BLaER1 treated with 17β-estradiol and CSF1 and Interleukin-3, amounts not matched to agents 10 nM and 100 nM (cell line): Measurements from ENCODE around the gene PPM1E.

Source experiments
- H3K27ac ChIP-seq, 11 experiments: shearing (Covaris generic); formaldehyde crosslinking; 2 replicates each; pipeline ENCODE4 v1.8.1; 2022
- H3K27me3 ChIP-seq, 11 experiments: shearing (Covaris generic); formaldehyde crosslinking; 2 replicates each; pipeline ENCODE4 v1.8.1; 2022
- H3K36me3 ChIP-seq, 11 experiments: shearing (Covaris generic); formaldehyde crosslinking; 2 replicates each; pipeline ENCODE4 v1.8.1; 2022
- H3K4me1 ChIP-seq, 10 experiments: shearing (Covaris generic); formaldehyde crosslinking; 2 replicates each; pipeline ENCODE4 v1.8.1; 2022
- H3K4me2 ChIP-seq, 11 experiments: shearing (Covaris generic); formaldehyde crosslinking; 2 replicates each; pipeline ENCODE4 v1.8.1; 2022
- H3K4me3 ChIP-seq, 10 experiments: shearing (Covaris generic); formaldehyde crosslinking; 2 replicates each; pipeline ENCODE4 v1.8.1; 2022
- H3K9ac ChIP-seq, 11 experiments: shearing (Covaris generic); formaldehyde crosslinking; 2 replicates each; pipeline ENCODE4 v1.8.1; 2022
- H3K9me3 ChIP-seq, 11 experiments: shearing (Covaris generic); formaldehyde crosslinking; replicated peaks in 1 of 11; 2 replicates each; pipeline ENCODE4 v1.8.1; 2022
- H4K20me1 ChIP-seq, 11 experiments: shearing (Covaris generic); formaldehyde crosslinking; 2 replicates each; pipeline ENCODE4 v1.8.1; 2022
- Cebpa-rat ChIP-seq, 11 experiments: shearing (Covaris generic); IDR thresholded peaks; 2 replicates each; pipeline ENCODE4 v1.8.1; 2022

PPM1E gene

DNA sequence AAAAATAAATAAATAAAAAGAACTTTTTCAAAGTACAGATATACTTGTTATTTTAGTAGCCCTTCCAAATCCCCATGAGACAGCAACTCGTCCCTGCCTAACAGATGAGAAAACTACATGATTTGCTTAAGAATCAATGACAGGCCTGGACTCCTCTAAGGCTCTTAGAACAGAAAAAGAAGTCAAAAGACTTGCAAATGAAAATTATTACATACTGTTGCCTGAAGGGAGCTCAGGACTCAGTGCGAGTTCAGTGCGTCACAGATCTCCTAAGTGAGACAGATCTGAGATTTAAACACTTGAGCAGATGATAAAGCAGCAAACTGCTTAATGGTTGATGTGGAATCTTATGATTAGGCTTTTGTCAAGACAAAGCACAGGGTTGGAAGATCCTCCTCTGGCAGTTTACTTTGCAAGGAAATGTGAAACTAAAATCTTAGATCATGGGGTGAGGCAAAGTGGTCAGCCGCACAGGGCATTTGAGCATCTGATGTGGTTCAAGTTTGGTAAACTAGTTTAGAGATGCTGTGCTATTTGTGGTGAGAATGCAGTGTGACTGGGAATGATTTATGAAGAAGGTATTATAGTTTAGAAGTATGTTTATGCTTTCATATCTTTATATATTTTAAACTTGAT lies 212.9 kb downstream of the PPM1E start:
- 0 out of 22 replicates have a peak, but pooled peaks cover 0 to 4% (median 0%) of the 10 kb centered on the region in 11 experiments for H3K36me3 ChIP-seq
- H4K20me1 ChIP-seq = no peaks in the 10 kb centered on the region
- no peak for TF ChIP-seq Cebpa-rat (IDR thresholded peaks at IDR 0.05)
- H3K4me2 ChIP-seq = peak overlapping the region; percentile 35 to 69 (median 56); a peak in 21 of 22 replicates
- peak overlapping the region in 3 of 11 experiments; percentile 12 to 31 (median 20); a peak in 2 of 22 replicates for H3K9ac ChIP-seq
- no peaks in the 10 kb centered on the region for H3K9me3 ChIP-seq
- H3K4me3 ChIP-seq = no peak overlapping the region
- H3K27ac ChIP-seq = no peak overlapping the region; a peak in 1 of 22 replicates
- H3K27me3 ChIP-seq = no peaks in the 10 kb centered on the region
- H3K4me1 ChIP-seq = peaks cover 11 to 18% (median 16%) of the 10 kb centered on the region in 10 experiments

DNA sequence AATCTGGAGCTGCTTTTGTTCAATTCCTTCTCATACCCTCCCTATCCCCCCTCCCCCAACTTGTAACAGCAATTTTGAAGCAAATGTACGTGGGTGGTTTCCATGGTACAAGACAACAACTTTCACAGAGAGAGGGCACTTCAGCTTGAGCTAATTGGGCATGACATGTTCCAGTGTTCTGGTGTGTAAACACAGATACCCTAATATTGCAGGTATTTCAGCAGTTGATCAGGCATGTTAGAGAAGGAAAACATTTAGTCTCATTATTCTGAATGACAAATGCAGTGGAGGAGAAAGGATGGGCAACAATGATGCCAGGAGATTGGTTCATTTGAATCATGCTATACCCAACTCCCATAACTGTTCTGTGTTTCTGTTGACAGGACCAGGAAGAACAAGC lies 213.5 kb downstream of the PPM1E start:
- Histone ChIP-seq H3K4me2 (peak overlapping the region; percentile 35 to 69 (median 56); a peak in 20 of 22 replicates), H3K27me3 (no peaks in the 10 kb centered on the region), H3K4me3 (no peak overlapping the region), H3K27ac (no peak overlapping the region), H3K9me3 (no peaks in the 10 kb centered on the region), H3K4me1 (peaks cover 16 to 24% (median 20%) of the 10 kb centered on the region in 10 experiments), H4K20me1 (no peaks in the 10 kb centered on the region), H3K36me3 (0 out of 22 replicates have a peak, but pooled peaks cover 0 to 4% (median 0%) of the 10 kb centered on the region in 11 experiments), H3K9ac (no peak overlapping the region)
- no peak for TF ChIP-seq Cebpa-rat (IDR thresholded peaks at IDR 0.05)

DNA sequence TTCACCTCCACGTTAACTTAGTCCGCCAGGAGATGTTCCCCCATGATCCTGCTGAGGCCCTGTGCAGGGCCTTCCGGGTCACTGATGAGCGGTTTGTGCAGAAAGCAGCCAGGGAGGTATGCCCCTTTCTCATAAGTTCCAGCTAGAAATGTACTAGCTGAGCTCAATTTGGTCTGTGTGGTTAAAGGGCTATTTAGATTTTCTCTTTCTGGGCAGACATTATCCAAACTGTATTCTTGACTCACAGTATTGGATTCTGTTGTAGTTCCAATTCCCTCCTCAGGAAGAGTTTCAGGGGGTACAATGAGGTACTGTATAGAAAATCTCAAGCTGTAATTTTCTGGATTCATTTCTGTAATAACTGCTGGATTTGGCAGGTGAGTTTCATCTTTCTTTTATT lies 214.0 kb downstream of the PPM1E start:
- Histone ChIP-seq H3K36me3 (0 out of 22 replicates have a peak, but pooled peaks cover 0 to 4% (median 0%) of the 10 kb centered on the region in 11 experiments), H4K20me1 (no peaks in the 10 kb centered on the region), H3K4me1 (peaks cover 16 to 28% (median 25%) of the 10 kb centered on the region in 10 experiments), H3K9ac (no peak overlapping the region), H3K9me3 (no peaks in the 10 kb centered on the region), H3K4me2 (peak overlapping the region; percentile 35 to 69 (median 56); a peak in 19 of 22 replicates), H3K27ac (no peak overlapping the region), H3K4me3 (no peak overlapping the region), H3K27me3 (no peaks in the 10 kb centered on the region)
- TF ChIP-seq Cebpa-rat (IDR thresholded peaks at IDR 0.05) = no peak

DNA sequence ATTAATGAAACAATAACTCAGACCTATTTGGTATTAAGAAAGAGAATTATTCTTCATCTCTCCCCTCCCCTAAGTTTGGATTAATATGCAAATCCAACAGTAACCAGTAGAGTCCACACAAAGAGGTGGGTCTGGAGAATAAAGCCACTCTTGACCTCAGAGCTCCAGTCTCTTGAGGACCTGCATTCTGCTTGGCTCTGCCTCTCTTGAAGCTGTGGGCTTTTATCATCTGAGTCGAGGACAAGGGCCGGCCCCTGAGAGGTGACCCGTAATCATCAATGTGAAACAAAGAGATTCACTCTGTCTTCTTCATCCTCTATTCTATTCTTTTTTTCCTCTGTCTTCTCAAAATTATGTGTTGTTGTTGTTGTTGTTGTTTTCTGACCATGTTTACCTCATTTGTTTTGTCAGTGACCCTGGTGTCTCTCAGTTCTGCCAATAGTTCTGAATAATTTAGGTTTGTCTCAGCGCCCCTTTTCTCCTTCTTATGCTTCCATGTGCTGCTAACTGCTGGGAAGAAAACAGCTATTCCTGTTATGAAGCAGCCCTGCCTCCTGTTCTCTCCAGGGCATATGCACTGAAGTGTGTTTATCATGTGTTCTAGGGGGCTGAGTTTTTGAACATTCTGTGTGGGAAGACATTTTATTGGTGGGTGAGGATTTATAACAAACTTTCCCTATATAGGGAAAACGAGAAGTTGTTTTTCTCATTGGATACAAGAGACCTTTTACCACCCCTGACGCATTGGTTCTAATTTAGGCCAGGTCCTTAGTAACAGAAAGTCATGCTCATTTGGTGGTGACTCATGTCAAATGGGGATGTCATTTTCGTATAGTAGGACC lies 215.2 kb downstream of the PPM1E start:
- 0 out of 22 replicates have a peak, but pooled peaks cover 0 to 4% (median 0%) of the 10 kb centered on the region in 11 experiments for H3K36me3 ChIP-seq
- H3K27me3 ChIP-seq = no peaks in the 10 kb centered on the region
- no peak overlapping the region for H3K4me2 ChIP-seq
- H3K9me3 ChIP-seq = no peaks in the 10 kb centered on the region
- no peak overlapping the region for H3K9ac ChIP-seq
- H3K27ac ChIP-seq = no peak overlapping the region
- H4K20me1 ChIP-seq = no peaks in the 10 kb centered on the region
- TF ChIP-seq Cebpa-rat (IDR thresholded peaks at IDR 0.05) = no peak
- H3K4me3 ChIP-seq = no peak overlapping the region
- peaks cover 20 to 39% (median 33%) of the 10 kb centered on the region in 10 experiments for H3K4me1 ChIP-seq

DNA sequence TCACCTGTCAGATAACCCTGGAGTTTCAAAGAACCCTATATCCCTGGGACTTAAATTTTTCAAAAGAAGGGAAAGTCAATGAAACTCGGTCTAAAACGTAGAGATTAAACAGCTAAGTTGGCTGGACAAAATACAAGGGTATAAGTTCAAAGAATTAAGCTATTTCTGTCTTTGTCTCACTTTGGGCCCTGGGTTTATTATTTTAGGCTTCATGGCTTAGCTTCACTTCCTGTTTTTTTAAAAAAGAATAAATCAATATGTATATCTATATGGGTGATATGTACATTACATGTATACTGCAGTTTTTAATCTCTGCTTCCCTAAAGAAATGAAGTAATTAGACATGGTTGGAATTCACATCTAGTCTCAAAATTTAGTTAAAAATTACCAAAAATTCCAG lies 218.7 kb downstream of the PPM1E start:
- Histone ChIP-seq H3K4me3 (no peak overlapping the region), H3K27me3 (no peaks in the 10 kb centered on the region), H4K20me1 (no peaks in the 10 kb centered on the region), H3K9ac (no peak overlapping the region), H3K9me3 (no peaks in the 10 kb centered on the region), H3K4me1 (peaks cover 15 to 39% (median 23%) of the 10 kb centered on the region in 10 experiments), H3K27ac (no peak overlapping the region), H3K36me3 (0 out of 22 replicates have a peak, but pooled peaks cover 0 to 4% (median 0%) of the 10 kb centered on the region in 11 experiments), H3K4me2 (peak overlapping the region in 6 of 11 experiments; percentile 4 to 33 (median 15); a peak in 6 of 22 replicates)
- TF ChIP-seq Cebpa-rat (IDR thresholded peaks at IDR 0.05) = no peak

DNA sequence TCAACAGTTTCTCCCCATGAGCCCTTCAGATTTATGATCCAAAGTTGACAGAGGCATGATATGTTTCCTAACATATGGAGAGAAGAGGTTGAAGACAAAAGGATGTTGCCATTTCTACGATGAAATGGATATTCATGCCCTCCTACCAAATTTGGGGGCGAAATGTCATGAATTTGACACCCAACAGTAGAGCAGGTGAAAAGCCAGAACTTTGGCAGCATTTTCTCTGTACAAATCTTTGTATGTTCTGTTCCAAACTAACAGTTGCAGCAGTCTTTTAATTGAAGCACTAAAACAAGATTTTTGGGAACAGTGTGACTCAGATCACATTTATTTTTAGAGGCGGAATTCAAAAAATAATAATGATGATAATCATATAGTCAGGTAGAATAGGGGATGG lies 220.9 kb downstream of the PPM1E start:
- Histone ChIP-seq H3K27ac (no peak overlapping the region), H3K4me3 (no peak overlapping the region), H3K4me2 (peak overlapping the region in 4 of 11 experiments; percentile 41 to 76 (median 68); a peak in 5 of 22 replicates), H3K27me3 (no peaks in the 10 kb centered on the region), H3K9me3 (no peaks in the 10 kb centered on the region), H3K36me3 (peaks cover 0 to 14% (median 0%) of the 10 kb centered on the region in 11 experiments; a peak in 1 of 22 replicates), H3K4me1 (peaks cover 13 to 32% (median 20%) of the 10 kb centered on the region in 10 experiments), H3K9ac (no peak overlapping the region), H4K20me1 (no peaks in the 10 kb centered on the region)
- TF ChIP-seq Cebpa-rat (IDR thresholded peaks at IDR 0.05) = no peak

DNA sequence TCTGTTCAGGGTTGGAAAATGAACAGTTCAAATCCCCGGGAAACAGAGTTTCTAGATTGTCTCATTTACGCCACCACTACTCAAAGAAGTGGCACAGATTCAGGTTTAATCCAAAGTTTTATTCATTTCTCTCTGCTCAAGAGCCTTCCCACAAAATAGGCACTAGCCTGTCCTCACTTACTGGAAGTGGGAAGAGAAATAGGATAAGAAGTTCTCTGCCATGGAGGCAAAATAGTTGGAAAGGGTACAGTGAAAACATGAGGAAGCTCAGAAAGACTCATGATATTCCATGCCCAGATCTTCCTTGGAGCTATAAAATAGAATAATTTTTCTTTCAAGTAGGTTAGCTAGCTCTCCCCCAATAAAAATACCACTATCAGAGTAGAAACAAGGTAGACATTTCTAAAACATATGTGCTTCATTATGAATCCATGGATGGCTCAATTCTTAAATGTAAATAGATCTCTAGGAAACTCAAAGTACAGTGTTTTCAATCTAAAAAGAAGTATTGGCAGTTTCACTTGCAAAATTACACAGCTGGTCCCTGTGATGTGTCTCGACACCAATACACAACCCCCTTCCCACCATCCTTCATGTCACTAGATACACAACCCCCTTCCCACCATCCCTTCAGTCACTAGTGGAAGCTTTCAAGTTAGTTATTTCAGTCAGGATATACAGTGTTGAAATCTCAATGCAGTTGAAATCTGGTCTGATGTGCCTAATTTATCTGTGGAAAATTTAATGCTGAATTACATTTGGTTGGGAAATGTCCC lies 225.2 kb downstream of the PPM1E start:
- Histone ChIP-seq H3K36me3 (peaks cover 0 to 11% (median 0%) of the 10 kb centered on the region in 11 experiments; a peak in 1 of 22 replicates), H3K4me1 (peaks cover 2 to 9% (median 4%) of the 10 kb centered on the region in 10 experiments; a peak in 19 of 20 replicates), H3K4me3 (no peak overlapping the region), H4K20me1 (no peaks in the 10 kb centered on the region), H3K27me3 (no peaks in the 10 kb centered on the region), H3K4me2 (no peak overlapping the region), H3K27ac (no peak overlapping the region), H3K9me3 (no peaks in the 10 kb centered on the region), H3K9ac (no peak overlapping the region)
- TF ChIP-seq Cebpa-rat (IDR thresholded peaks at IDR 0.05) = no peak

DNA sequence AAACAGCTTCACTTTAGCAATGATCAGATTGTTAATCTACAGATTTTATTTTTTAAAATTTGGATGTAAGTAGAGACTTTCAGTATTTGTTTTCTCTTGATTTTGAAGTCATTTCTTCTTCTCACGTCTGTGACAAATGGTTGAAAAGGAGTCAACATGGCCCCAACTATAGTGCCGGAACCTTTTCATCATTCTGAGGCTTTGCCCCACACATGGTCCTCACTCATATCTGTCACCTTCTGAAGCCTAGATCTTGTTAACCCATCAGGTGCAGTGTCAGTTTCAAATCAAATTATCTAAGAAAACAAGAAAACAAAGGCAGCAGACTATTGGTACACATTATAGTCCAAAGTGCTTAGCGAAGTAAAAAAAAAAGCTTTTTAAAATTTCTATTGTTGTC lies 227.0 kb downstream of the PPM1E start:
- no peak for TF ChIP-seq Cebpa-rat (IDR thresholded peaks at IDR 0.05)
- Histone ChIP-seq H3K36me3 (peaks cover 0 to 11% (median 0%) of the 10 kb centered on the region in 11 experiments; a peak in 2 of 22 replicates), H3K4me1 (peaks cover 0 to 5% (median 0%) of the 10 kb centered on the region in 10 experiments; a peak in 3 of 20 replicates), H3K9me3 (no peaks in the 10 kb centered on the region), H3K4me2 (no peak overlapping the region), H3K4me3 (no peak overlapping the region), H3K27ac (no peak overlapping the region), H3K27me3 (no peaks in the 10 kb centered on the region), H4K20me1 (no peaks in the 10 kb centered on the region), H3K9ac (no peak overlapping the region)
